Right lobe of liver (tissue), 6 donors: ENCODE measurements around the gene OSBPL8. TPM values are rescaled to one million over a fixed set of nuclear protein-coding genes. Genes with fewer than 3 reads are reported as not detected.

Experiments
- ATAC-seq, 4 donors: fragments of 200-7000 bp; cut with Tn5 transposase; one replicate each; pipeline ENCODE4 v1.9.1; 2020; ENCODE audit warnings: mild to moderate bottlenecking in 4 of 4, moderate library complexity in 4 of 4
- DNase-seq, 3 donors: peaks; one replicate each; pipeline ENCODE4 v3.0.0-alpha.2; 2020
- H3K27ac ChIP-seq, 3 donors: fragments of 200-600 bp; one replicate each; pipeline ENCODE4 v1.8.0; 2022
- H3K27me3 ChIP-seq, 2 donors: fragments of 200-600 bp; one replicate each; pipeline ENCODE4 v1.8.0; 2022
- H3K36me3 ChIP-seq, 4 donors: fragments of 200-600 bp; sonication (generic) in 1 of 4; one replicate each; pipeline versions ENCODE4 v1.5.1 to v1.8.0; 2017 to 2022; ENCODE audit warnings: control low read depth in 1 of 4
- H3K4me1 ChIP-seq, 4 donors: fragments of 200-600 bp; sonication (generic) in 1 of 4; one replicate each; pipeline versions ENCODE4 v1.5.1 to v1.8.0; 2017 to 2022; ENCODE audit warnings: control low read depth in 1 of 4
- H3K4me3 ChIP-seq, 3 donors: fragments of 200-600 bp; one replicate each; pipeline ENCODE4 v1.8.0; 2022
- H3K9me3 ChIP-seq, 4 donors: fragments of 200-600 bp; sonication (generic) in 1 of 4; one replicate each; pipeline versions ENCODE4 v1.5.1 to v1.8.0; 2017 to 2022; ENCODE audit warnings: control low read depth in 1 of 4
- POLR2A ChIP-seq: fragments of 450-650 bp; IDR thresholded peaks from one replicate; pipeline ENCODE4 v1.6.1; 2017; ENCODE audit warnings: antibody characterized with exemption, mild to moderate bottlenecking
- WGBS: methylation state at CpG from one replicate; pipeline ENCODE4 v1.1.6; 2018; ENCODE audit warnings: low coverage, low lambda C conversion rate; ENCODE audit not compliant: insufficient coverage; ENCODE audit errors: missing lambda C conversion rate; 5-methylcytosine and 5-hydroxymethylcytosine counted together
- intact Hi-C, 2 donors: fragments of 100-400 bp; cut with DNase I; formaldehyde crosslinking; loops; one replicate each; pipeline versions ENCODE4 v1.11.2 to v1.14.1; 2022
- total RNA-seq, 6 experiments: library from RNA; depleted of rRNA in 2 of 6; stranded (reverse); fragments of >200 nt in 2 of 6; fragmentation: NEBNext Ultra II Directional in 3 of 6; extraction: Animal tissue kit (Norgen Biotek cat#: 25700) in 3 of 6; gene quantifications; one replicate each; pipeline versions ENCODE4 v1.1.0 to v1.2.4, GENCODE V29; 2016 to 2023
- TF ChIP-seq, protein P1 (sequence below), 4 donors: fragments of 200-600 bp in 3 of 4; fragments of 450-650 bp in 1 of 4; IDR thresholded peaks; one replicate each; pipeline versions ENCODE4 v1.5.1 to v1.8.0; 2016 to 2022; ENCODE audit warnings: antibody characterized with exemption in 4 of 4, mild to moderate bottlenecking in 2 of 4
- donor health status: DM: no; HTN: yes; CAD: no.
- donor health status: DM: no; HTN: no; CAD: no.
- donor health status: DM: no; HTN: no; CAD: no.
- donor health status: DM: no; HTN: yes; CAD: no.
- donor health status: DM: no; HTN: yes; CAD: no.

Gene OSBPL8
- total RNA-seq, 6 experiments from 2014 or later = 20.2 to 29.1 (median 24.2) TPM

DNA sequence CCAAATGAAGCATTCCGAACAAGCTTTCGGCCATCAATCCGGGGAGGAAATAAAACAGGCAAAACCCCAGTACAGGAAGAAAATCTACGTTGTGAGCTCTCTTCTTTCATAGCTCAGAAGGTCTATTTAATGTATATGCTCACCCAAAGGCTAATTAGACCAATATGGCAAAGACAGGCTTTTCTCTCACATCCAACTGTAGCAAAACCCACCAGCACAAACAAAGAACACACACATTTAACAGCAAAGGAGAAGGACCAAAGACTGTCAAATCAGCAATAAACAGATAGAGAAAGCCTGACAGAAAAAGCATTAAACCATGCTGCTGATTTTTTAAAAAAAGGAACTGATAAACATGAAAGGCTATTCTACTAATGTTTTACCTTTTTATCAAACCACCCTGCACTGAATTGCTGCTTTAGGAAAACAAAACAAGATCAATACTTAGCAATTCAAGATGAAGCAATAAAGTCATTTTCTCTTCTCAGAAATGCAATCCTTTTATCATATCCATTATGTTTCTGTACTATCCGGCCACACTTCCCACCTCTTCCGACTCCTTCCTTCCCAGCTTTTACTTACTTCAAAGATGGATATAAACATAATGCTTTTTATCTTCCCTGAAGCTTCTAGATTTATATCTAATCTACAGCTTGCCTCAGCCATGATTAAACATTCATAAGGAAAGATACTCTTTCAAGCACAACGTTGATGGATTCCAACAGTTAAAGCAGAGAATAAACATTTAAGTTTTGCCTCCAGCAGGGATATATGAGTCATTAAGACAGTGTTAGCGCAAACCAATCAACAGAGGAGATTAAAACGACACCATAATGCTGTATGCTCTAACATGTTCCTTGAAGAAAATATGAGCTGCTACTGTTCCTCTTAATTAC, 136.8 kb downstream of the OSBPL8 start:
- Histone ChIP-seq H3K27me3 (no peaks in the 10 kb centered on the region), H3K4me3 (no peak overlapping the region), H3K9me3 (no peaks in the 10 kb centered on the region), H3K36me3 (no peaks in the 10 kb centered on the region), H3K4me1 (peaks cover 0 to 14% (median 4%) of the 10 kb centered on the region in 4 donors), H3K27ac (no peak overlapping the region)
- ATAC-seq (peak in 3 of 4 donors; percentile 54 to 69 (median 58)), DNase-seq (no peak)
- WGBS = 39% methylated on average over 9 of the region's 9 CpGs
- intact Hi-C loops = no loop called here
- TF ChIP-seq, protein P1, sequence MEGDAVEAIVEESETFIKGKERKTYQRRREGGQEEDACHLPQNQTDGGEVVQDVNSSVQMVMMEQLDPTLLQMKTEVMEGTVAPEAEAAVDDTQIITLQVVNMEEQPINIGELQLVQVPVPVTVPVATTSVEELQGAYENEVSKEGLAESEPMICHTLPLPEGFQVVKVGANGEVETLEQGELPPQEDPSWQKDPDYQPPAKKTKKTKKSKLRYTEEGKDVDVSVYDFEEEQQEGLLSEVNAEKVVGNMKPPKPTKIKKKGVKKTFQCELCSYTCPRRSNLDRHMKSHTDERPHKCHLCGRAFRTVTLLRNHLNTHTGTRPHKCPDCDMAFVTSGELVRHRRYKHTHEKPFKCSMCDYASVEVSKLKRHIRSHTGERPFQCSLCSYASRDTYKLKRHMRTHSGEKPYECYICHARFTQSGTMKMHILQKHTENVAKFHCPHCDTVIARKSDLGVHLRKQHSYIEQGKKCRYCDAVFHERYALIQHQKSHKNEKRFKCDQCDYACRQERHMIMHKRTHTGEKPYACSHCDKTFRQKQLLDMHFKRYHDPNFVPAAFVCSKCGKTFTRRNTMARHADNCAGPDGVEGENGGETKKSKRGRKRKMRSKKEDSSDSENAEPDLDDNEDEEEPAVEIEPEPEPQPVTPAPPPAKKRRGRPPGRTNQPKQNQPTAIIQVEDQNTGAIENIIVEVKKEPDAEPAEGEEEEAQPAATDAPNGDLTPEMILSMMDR (IDR thresholded peaks at IDR 0.05) = no peak
- TF ChIP-seq POLR2A = no peak

DNA sequence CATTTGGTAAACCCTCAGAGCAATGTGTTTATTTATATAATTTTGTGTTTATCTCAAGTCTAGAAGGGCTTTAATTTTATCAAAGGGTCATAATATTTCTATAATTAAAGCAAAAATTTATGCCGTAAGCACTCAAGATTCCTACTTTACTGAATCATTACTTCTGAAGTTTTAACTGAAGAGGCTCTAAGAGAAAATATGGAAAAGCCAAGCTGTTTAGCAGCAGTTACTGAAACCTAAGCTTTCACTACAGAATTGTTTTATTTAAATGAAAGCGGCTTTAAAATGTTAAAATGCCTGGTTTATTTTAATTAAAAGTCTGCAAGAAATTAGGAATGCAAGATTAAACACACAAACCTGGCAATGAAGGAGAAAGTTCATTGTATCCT, 137.4 kb downstream of the OSBPL8 start:
- no peak overlapping the region for H3K4me3 ChIP-seq
- 77% methylated on average over 2 of the region's 2 CpGs for WGBS

DNA sequence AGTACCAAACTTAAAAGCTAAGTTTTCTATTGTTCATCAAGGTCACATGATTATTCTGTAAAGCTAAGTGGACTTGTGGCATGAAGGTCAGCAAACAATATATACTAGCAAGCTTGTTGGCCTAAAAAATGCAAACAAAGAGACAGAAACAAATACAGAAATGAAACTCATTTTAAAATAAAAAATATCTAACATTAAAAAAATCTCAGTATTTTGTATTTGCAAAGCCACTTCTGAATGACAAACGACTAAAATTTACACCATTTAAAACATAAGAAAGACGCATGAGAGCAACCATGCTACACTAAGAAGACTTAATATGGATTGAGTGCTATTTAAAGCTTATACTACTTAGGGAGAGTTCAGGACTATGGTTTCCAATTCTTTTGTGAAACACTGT, 138.5 kb downstream of the OSBPL8 start:
- no peak overlapping the region for H3K27ac ChIP-seq
- intact Hi-C loops = no loop called here
- DNase-seq (no peak), ATAC-seq (no peak)
- 91% methylated on average over 2 of the region's 2 CpGs for WGBS
- no peaks in the 10 kb centered on the region for H3K9me3 ChIP-seq
- no peaks in the 10 kb centered on the region for H3K27me3 ChIP-seq
- H3K4me3 ChIP-seq = no peak overlapping the region
- H3K4me1 ChIP-seq = peaks cover 0 to 14% (median 4%) of the 10 kb centered on the region in 4 donors
- TF ChIP-seq POLR2A = no peak
- TF ChIP-seq, protein P1 (IDR thresholded peaks at IDR 0.05) = no peak
- no peaks in the 10 kb centered on the region for H3K36me3 ChIP-seq

More for the DNA sequence above, 137.4 kb downstream of the OSBPL8 start:
- TF ChIP-seq POLR2A = no peak
- TF ChIP-seq, protein P1 (IDR thresholded peaks at IDR 0.05) = no peak
- Histone ChIP-seq H3K27me3 (no peaks in the 10 kb centered on the region), H3K27ac (no peak overlapping the region), H3K9me3 (no peaks in the 10 kb centered on the region), H3K4me1 (peaks cover 0 to 14% (median 4%) of the 10 kb centered on the region in 4 donors), H3K36me3 (no peaks in the 10 kb centered on the region)
- DNase-seq (no peak), ATAC-seq (no peak)
- intact Hi-C loops = no loop called here

DNA sequence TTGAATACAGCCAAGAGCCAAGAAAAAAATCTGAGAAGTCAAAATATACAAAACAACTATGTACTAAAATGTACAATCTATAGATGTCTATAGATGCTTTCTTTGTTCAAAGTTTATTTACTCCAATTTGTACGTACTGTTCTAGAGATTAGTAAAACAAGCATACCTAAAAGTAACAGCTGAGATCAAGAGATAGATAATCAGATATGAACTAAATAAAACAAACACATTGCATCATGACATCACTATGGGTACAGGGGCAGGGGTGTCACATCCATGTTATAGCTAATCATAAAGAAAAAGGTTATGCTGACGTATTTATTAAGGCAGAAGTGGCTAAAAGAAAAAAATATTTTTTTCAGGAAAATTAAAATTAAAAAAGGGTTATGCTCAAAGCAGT, 139.3 kb downstream of the OSBPL8 start:
- Histone ChIP-seq H3K9me3 (no peaks in the 10 kb centered on the region), H3K27ac (no peak overlapping the region), H3K4me3 (no peak overlapping the region), H3K36me3 (no peaks in the 10 kb centered on the region), H3K4me1 (peaks cover 0 to 14% (median 4%) of the 10 kb centered on the region in 4 donors), H3K27me3 (no peaks in the 10 kb centered on the region)
- intact Hi-C loops = no loop called here
- no peak for ATAC-seq
- 71% methylated on average over 2 of the region's 2 CpGs for WGBS
- TF ChIP-seq POLR2A = no peak
- TF ChIP-seq, protein P1 (IDR thresholded peaks at IDR 0.05) = no peak
- no peak for DNase-seq
